Kidney epithelial cell (primary cell): Measurements from ENCODE around the gene CGREF1. TPM values are rescaled to one million over a fixed set of nuclear protein-coding genes. Genes with fewer than 3 reads are reported as not detected.

ENCODE experiments used
- DNase-seq: peaks from one replicate; pipeline ENCODE4 v3.0.0-alpha.2; 2010; ENCODE audit warnings: low read depth
- H3K27me3 ChIP-seq: 2 replicates; pipeline ENCODE4 v1.6.0; 2011; ENCODE audit warnings: low read length; ENCODE audit not compliant: control insufficient read depth, insufficient read depth
- H3K36me3 ChIP-seq: 2 replicates; pipeline ENCODE4 v1.5.1; 2011; ENCODE audit warnings: low read length; ENCODE audit not compliant: control insufficient read depth, insufficient read depth
- H3K4me3 ChIP-seq: 2 replicates; pipeline ENCODE4 v1.5.1; 2011; ENCODE audit warnings: low read depth, mild to moderate bottlenecking, control low read depth, low read length
- total RNA-seq: library from RNA; depleted of rRNA; stranded (reverse); fragments of >200 nt; gene quantifications from 2 replicates; pipeline ENCODE4 v1.2.3, GENCODE V29; 2015
- TF ChIP-seq, protein P1 (sequence below): IDR thresholded peaks from 2 replicates; pipeline ENCODE4 v1.5.1; 2011; ENCODE audit warnings: mild to moderate bottlenecking, moderate library complexity, low read length, control low read depth, inconsistent platforms; ENCODE audit not compliant: insufficient read depth, poor library complexity, severe bottlenecking

The CGREF1 gene
- total RNA-seq, 1 donor from 2014 or later: 1.8 TPM

DNA sequence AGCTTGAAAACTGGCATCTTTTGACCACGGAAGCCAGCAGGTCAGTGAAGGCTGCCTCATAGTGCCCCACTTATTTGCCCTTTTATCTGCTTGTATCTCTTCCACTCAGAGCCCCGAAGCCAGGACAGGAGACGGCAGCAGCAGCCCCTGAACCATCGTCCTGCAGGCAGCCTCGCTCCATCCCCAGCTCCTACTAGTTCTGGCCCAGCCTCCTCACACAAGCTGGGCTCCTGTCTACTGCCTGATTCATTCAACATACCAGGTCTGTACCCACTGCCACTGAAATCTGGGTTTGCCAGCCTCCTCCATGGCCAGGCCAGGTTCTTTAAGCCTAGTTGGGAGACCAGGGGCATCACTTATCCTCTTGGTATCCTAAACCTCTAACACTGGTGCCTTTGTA lies 51.5 kb downstream of the CGREF1 start:
- DNase-seq: no peak
- Histone ChIP-seq H3K27me3 (no peaks in the 10 kb centered on the region), H3K4me3 (no peak overlapping the region), H3K36me3 (no peaks in the 10 kb centered on the region)
- TF ChIP-seq, protein P1, sequence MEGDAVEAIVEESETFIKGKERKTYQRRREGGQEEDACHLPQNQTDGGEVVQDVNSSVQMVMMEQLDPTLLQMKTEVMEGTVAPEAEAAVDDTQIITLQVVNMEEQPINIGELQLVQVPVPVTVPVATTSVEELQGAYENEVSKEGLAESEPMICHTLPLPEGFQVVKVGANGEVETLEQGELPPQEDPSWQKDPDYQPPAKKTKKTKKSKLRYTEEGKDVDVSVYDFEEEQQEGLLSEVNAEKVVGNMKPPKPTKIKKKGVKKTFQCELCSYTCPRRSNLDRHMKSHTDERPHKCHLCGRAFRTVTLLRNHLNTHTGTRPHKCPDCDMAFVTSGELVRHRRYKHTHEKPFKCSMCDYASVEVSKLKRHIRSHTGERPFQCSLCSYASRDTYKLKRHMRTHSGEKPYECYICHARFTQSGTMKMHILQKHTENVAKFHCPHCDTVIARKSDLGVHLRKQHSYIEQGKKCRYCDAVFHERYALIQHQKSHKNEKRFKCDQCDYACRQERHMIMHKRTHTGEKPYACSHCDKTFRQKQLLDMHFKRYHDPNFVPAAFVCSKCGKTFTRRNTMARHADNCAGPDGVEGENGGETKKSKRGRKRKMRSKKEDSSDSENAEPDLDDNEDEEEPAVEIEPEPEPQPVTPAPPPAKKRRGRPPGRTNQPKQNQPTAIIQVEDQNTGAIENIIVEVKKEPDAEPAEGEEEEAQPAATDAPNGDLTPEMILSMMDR: no peak

DNA sequence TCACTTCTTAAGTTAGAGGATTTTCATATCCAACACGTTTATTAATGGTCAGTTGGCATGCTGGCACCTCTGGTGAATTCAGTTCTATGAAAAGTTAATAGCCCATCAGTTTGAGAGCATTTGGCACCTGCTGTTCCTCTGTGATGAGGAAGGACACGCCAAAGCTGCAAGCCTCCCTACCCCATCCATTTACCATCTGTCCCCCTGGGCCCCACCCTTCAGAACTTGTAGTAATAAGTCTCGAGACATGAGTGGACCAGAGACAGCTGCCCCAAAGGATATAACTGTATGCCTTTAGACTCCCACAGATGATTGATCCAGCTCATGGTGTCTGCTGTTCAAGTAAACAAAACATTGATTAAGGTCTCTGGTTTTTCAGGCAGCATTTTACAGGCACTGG lies 53.8 kb downstream of the CGREF1 start:
- TF ChIP-seq, protein P1: no peak
- Histone ChIP-seq H3K27me3 (no peaks in the 10 kb centered on the region), H3K4me3 (no peak overlapping the region), H3K36me3 (no peaks in the 10 kb centered on the region)
- DNase-seq: no peak

DNA sequence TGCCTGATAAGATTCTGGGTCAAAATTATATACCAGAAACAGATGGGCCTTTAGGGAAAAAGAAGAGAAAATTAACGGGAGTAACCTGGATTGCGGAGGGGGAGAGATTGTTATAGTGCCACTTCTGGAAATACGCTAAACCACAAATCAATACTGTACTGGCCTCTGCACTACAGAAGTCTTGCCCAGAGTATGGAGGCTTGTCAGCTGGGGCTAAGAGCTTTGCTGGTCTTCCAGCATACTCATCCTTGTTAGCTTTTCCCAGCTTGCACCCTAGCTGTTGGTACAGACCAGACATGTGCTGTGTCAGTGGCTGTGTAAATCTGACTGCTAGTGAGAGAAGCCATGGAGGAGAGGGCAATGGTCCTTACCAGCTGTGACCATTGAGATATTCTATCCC lies 58.6 kb downstream of the CGREF1 start:
- Histone ChIP-seq H3K27me3 (no peaks in the 10 kb centered on the region), H3K36me3 (no peaks in the 10 kb centered on the region), H3K4me3 (no peak overlapping the region)
- TF ChIP-seq, protein P1: no peak
- DNase-seq: no peak

DNA sequence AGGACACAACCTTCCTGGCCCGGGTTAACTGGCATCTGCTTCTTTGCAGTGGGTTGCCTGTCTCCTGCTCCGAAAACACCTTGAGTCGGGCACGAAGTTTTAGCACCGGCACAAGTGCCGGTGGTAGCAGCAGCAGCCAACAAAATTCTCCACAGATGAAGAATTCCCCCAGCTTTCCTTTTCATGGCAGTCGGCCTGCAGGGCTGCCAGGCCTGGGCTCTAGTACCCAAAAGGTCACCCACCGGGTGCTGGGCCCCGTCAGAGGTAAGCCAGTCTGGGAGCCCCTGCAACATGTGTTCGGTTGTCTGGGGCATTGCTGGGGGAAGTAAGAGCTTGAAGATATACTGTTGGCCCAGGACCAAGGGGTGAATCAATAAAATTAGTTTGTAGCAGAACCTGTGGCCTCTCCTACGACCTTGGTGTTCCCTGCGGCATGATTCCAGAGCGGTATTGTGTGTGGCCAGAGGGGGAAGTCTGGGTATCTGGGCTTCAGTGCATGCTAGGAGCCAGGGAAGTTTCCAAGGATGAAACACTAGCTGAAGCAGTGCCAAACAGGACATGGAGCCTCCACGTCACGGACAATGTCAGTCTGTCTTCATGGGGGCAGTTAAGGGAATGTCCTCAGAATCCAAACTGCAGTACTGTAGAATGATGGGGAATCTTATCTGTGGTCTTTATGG lies 59.6 kb downstream of the CGREF1 start:
- DNase-seq: no peak
- Histone ChIP-seq H3K36me3 (no peaks in the 10 kb centered on the region), H3K4me3 (no peak overlapping the region), H3K27me3 (no peaks in the 10 kb centered on the region)
- TF ChIP-seq, protein P1: no peak

DNA sequence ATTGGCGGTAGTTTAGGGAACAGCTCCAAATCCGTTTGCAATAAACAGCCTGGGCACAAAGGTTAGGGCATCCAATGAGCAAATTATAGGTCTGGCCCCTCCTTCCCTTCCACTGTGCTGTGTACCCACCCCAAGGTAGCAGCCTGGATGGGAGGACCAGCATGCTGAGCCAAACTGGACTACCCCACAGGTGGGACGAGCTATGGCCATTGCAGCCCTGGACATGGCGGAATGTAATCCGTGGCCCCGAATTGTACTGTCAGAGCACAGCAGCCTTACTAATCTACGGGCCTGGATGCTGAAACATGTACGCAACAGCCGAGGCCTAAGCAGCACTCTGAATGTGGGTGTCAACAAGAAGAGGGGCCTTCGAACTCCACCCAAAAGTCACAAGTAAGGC lies 60.7 kb downstream of the CGREF1 start:
- TF ChIP-seq, protein P1: no peak
- no peak overlapping the region for H3K4me3 ChIP-seq
- no peak for DNase-seq
- no peaks in the 10 kb centered on the region for H3K27me3 ChIP-seq
- no peaks in the 10 kb centered on the region for H3K36me3 ChIP-seq

DNA sequence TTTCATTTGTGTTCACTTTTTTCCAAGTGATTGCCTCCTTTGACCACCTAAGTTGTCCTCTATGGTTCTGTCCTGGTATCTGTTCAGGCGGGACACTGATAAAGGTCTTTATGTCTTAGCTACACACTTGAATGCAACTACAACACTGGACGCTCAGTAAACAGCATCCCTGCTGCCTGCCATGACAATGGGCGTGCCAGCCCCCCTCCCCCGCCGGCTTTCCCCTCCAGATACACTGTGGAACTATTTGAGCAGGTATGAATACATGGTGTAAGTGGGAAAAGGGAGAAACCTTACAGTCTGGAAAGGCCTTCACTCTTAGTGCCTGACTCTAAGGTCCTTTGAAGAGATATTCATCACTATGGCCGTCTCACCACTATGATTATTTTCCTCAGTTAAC lies 61.7 kb downstream of the CGREF1 start:
- TF ChIP-seq, protein P1: no peak
- Histone ChIP-seq H3K36me3 (no peaks in the 10 kb centered on the region), H3K27me3 (no peaks in the 10 kb centered on the region), H3K4me3 (no peak overlapping the region)
- no peak for DNase-seq
